K562 (cell line): Measurements from ENCODE around the gene IBTK. TPM values are rescaled to one million over a fixed set of nuclear protein-coding genes. Genes with fewer than 3 reads are reported as not detected.

ENCODE experiments used
- ATAC-seq: fragments of 200-7000 bp; cut with Tn5 transposase; 3 replicates; pipeline ENCODE4 v1.9.1; 2020; ENCODE audit warnings: moderate library complexity
- BruUV-seq: library from RNA; stranded (reverse); fragments of 400-500 nt; replicated peaks from 2 replicates; lab custom pipeline; 2021; lab: Mats Ljungman, UMichigan
- CTCF ChIA-PET: fragments of 300-600 bp; formaldehyde crosslinking; extraction: SDS; loops from one replicate; lab custom pipeline; 2021; ENCODE audit warnings: low intra/inter-chr PET ratio; lab: Yijun Ruan, JAX
- POLR2A ChIA-PET: fragments of 300-600, 350-650 bp; sonication (Branson Sonifier 250); formaldehyde crosslinking; extraction: SDS; loops from one replicate; lab custom pipeline; 2021; ENCODE audit warnings: antibody characterized with exemption, inconsistent platforms; lab: Yijun Ruan, JAX
- DNase-seq, 4 experiments: peaks; one replicate each; pipeline versions ENCODE4 v3.0.0 to v3.0.0-alpha.2; 2011 to 2018; ENCODE audit warnings: low spot score in 3 of 4, mixed read lengths in 3 of 4; ENCODE audit errors: extremely low read depth in 1 of 4
- FAIRE-seq: peaks from 2 replicates; lab custom pipeline; 2011; peaks lifted over from hg19 to GRCh38; lab: Jason Lieb, UNC
- H2AFZ ChIP-seq: 2 replicates; pipeline ENCODE4 v1.6.0; 2011; ENCODE audit warnings: low read depth, low read length, control low read depth, inconsistent platforms
- H3K27ac ChIP-seq: fragments of 200-600 bp; 3 replicates; pipeline ENCODE4 v1.8.0; 2011; ENCODE audit warnings: low read depth, mild to moderate bottlenecking, control low read depth, inconsistent platforms, low read length, moderate library complexity, mixed read lengths; ENCODE audit errors: extremely low read depth
- H3K27me3 ChIP-seq, 2 experiments: fragments of 300-600 bp in 1 of 2; 2 replicates in 1 of 2; 3 replicates in 1 of 2; pipeline versions ENCODE4 v1.6.0 to v1.8.0; 2011; ENCODE audit warnings: inconsistent platforms in 2 of 2, low read length in 2 of 2, mild to moderate bottlenecking in 1 of 2, mixed read lengths in 1 of 2, moderate library complexity in 1 of 2; ENCODE audit not compliant: control insufficient read depth in 2 of 2, insufficient read depth in 2 of 2
- H3K36me3 ChIP-seq: fragments of 300-600 bp; 3 replicates; pipeline ENCODE4 v1.8.0; 2011; ENCODE audit warnings: mild to moderate bottlenecking, low read length, inconsistent platforms; ENCODE audit not compliant: control insufficient read depth, insufficient read depth
- H3K4me1 ChIP-seq, 2 experiments: fragments of 200-600 bp in 1 of 2; replicated peaks in 1 of 2; 2 replicates in 1 of 2; 3 replicates in 1 of 2; pipeline versions ENCODE4 v1.5.1 to v1.8.0; 2011; ENCODE audit warnings: inconsistent platforms in 2 of 2, low read length in 2 of 2, mild to moderate bottlenecking in 1 of 2, mixed read lengths in 1 of 2, moderate library complexity in 1 of 2; ENCODE audit not compliant: control insufficient read depth in 2 of 2, insufficient read depth in 2 of 2
- H3K4me2 ChIP-seq: 2 replicates; pipeline ENCODE4 v1.6.1; 2011; ENCODE audit warnings: low read length, control low read depth, inconsistent platforms, mixed read lengths; ENCODE audit not compliant: insufficient read depth
- H3K4me3 ChIP-seq: fragments of 200-600 bp; sonication (generic), shearing (Covaris generic); 2 replicates; pipeline ENCODE4 v1.5.1; 2016; ENCODE audit warnings: control low read depth, inconsistent platforms
- H3K79me2 ChIP-seq: fragments of 200-600 bp; 3 replicates; pipeline ENCODE4 v1.8.0; 2011; ENCODE audit warnings: low read length, inconsistent platforms; ENCODE audit not compliant: control insufficient read depth, insufficient read depth
- H3K9ac ChIP-seq, 2 experiments: 2 replicates each; pipeline versions ENCODE4 v1.6.0 to v1.6.1; 2011; ENCODE audit warnings: low read depth in 2 of 2, low read length in 2 of 2, control low read depth in 1 of 2, inconsistent platforms in 1 of 2, mild to moderate bottlenecking in 1 of 2, mixed read lengths in 1 of 2; ENCODE audit not compliant: insufficient read depth in 1 of 2
- H3K9me1 ChIP-seq: one replicate; pipeline ENCODE4 v1.6.0; 2011; ENCODE audit warnings: inconsistent platforms, mild to moderate bottlenecking, low read length, moderate library complexity; ENCODE audit not compliant: control insufficient read depth, insufficient read depth
- H3K9me3 ChIP-seq: replicated peaks from 2 replicates; pipeline ENCODE4 v1.5.1; 2011; ENCODE audit warnings: low read depth, low read length, inconsistent platforms; ENCODE audit not compliant: control insufficient read depth, insufficient read depth
- H4K20me1 ChIP-seq: replicated peaks from 2 replicates; pipeline ENCODE4 v1.6.1; 2011; ENCODE audit warnings: low read length, inconsistent platforms, mixed read lengths; ENCODE audit not compliant: control insufficient read depth, insufficient read depth
- EGR1 ChIP-seq: fragments of 450-650 bp; conservative IDR thresholded peaks from 2 replicates; pipeline ENCODE4 v1.6.1; 2017; ENCODE audit warnings: mild to moderate bottlenecking
- NEUROD1 ChIP-seq: fragments of 150-350 bp; IDR thresholded peaks from 2 replicates; pipeline ENCODE4 v1.6.1; 2014; ENCODE audit warnings: borderline replicate concordance, low read length, low read depth; ENCODE audit not compliant: partially characterized antibody
- NFIC ChIP-seq: fragments of 450-650 bp; IDR thresholded peaks from 2 replicates; pipeline ENCODE4 v1.6.1; 2017; ENCODE audit warnings: mild to moderate bottlenecking, inconsistent platforms
- ZNF354B ChIP-seq: fragments of 250-450 bp; sonication (Bioruptor Pico); IDR thresholded peaks from 2 replicates; pipeline ENCODE4 v1.4.0; 2020
- WGBS: fragments of 100-300 bp; shearing (Covaris generic); methylation state at CpG from one replicate; pipeline ENCODE4 v1.1.6; 2016; ENCODE audit warnings: low coverage, mixed read lengths; ENCODE audit not compliant: insufficient coverage; ENCODE audit errors: missing lambda C conversion rate; 5-methylcytosine and 5-hydroxymethylcytosine counted together
- in situ Hi-C: fragments of 300-500 bp; cut with MboI; formaldehyde crosslinking; loops from 4 replicates; pipeline ENCODE4 v1.15.0; 2018; ENCODE audit warnings: inconsistent platforms, mixed read lengths
- intact Hi-C: fragments of 100-400 bp; cut with micrococcal nuclease; formaldehyde crosslinking; loops from 2 replicates; pipeline ENCODE4 v1.14.2; 2022
- polyA plus RNA-seq, 8 experiments: library from polyadenylated mRNA; depleted of rRNA in 4 of 8; stranded (reverse) in 5 of 8; unstranded in 3 of 8; fragments of >200 nt; fragmentation: Nextera tagmentation in 2 of 8; fragmentation: Illumina TruSeq in 1 of 8; extraction: Ambion mirVana in 2 of 8; extraction: Trizol in 1 of 8; gene quantifications; 2 replicates each; pipeline versions ENCODE4 v1.2.1 to v1.2.3, GENCODE V29; 2011 to 2014; ENCODE audit warnings: inconsistent platforms in 1 of 8, missing spikeins in 1 of 8
- total RNA-seq, 7 experiments: library from RNA; depleted of rRNA in 6 of 7; stranded (reverse); fragments of >200 nt in 6 of 7; fragmentation: Illumina TruSeq in 2 of 7; extraction: Trizol in 2 of 7; gene quantifications; 2 replicates each; pipeline versions ENCODE4 v1.2.1 to v1.2.3, GENCODE V29; 2011 to 2021; ENCODE audit warnings: low replicate concordance in 1 of 7
- TF ChIP-seq, protein P1 (sequence below): IDR thresholded peaks from 2 replicates; pipeline ENCODE4 v1.6.1; 2016; ENCODE audit warnings: missing genetic modification characterization, missing compliant biosample characterization
- TF ChIP-seq, protein P2 (sequence below): fragments of 250-450 bp; sonication (Bioruptor Pico); IDR thresholded peaks from 2 replicates; pipeline ENCODE4 v1.5.1; 2021; ENCODE audit warnings: mild to moderate bottlenecking

The IBTK gene
- total and polyA plus RNA-seq, 9 of the 15 experiments (the other 6 are each of a cell fraction or from before 2014, with no cell fraction given), result 13.2 to 36.4 (median 21.8) TPM

DNA sequence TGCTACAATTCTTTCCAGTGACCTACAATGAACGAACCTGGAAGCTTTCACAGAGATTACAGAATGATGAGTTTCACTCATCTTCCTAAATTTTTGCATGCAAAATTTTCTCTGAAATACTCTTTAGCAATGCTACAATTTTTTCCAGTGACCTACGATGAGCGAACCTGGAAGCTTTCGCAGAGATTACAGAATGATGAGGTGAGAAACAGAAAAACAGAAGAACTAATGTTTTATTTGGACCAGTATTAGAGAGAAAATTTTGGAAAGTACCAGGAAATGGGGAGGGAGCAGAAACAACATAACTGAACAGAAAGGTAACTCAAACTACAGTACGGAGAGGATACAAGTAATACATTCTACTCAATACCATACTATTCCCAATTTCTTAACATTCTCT lies 75.0 kb downstream of the IBTK start:
- H3K9me1 ChIP-seq, result no peaks in the 10 kb centered on the region
- no peak overlapping the region for H3K27ac ChIP-seq
- no peaks in the 10 kb centered on the region for H3K79me2 ChIP-seq
- no peak for DNase-seq
- CTCF ChIA-PET, result no interaction called here
- H3K36me3 ChIP-seq, result peaks cover 58% of the 10 kb centered on the region
- no peaks in the 10 kb centered on the region for H3K4me1 ChIP-seq
- no peaks in the 10 kb centered on the region for H3K9me3 ChIP-seq
- WGBS, result 88% methylated on average over 5 of the region's 5 CpGs
- H3K4me2 ChIP-seq, result no peak overlapping the region
- H3K27me3 ChIP-seq, result no peaks in the 10 kb centered on the region
- no peak overlapping the region for H3K9ac ChIP-seq
- intact Hi-C loops (loop anchor here (10.0 kb wide), 1 partner anchor 418 kb away; the partner anchor contains the start of gene TENT5A), in situ Hi-C loops (no loop called here)
- POLR2A ChIA-PET, result no interaction called here
- BruUV-seq, result no TSS peak
- H2AFZ ChIP-seq, result no peak overlapping the region
- no peaks in the 10 kb centered on the region for H4K20me1 ChIP-seq
- ATAC-seq, result no peak
- no peak overlapping the region for H3K4me3 ChIP-seq
- TF ChIP-seq EGR1 (no peak), NFIC (no peak), ZNF354B (CRISPR knock-in tag) (no peak), NEUROD1 (no peak)
- TF ChIP-seq, protein P1, sequence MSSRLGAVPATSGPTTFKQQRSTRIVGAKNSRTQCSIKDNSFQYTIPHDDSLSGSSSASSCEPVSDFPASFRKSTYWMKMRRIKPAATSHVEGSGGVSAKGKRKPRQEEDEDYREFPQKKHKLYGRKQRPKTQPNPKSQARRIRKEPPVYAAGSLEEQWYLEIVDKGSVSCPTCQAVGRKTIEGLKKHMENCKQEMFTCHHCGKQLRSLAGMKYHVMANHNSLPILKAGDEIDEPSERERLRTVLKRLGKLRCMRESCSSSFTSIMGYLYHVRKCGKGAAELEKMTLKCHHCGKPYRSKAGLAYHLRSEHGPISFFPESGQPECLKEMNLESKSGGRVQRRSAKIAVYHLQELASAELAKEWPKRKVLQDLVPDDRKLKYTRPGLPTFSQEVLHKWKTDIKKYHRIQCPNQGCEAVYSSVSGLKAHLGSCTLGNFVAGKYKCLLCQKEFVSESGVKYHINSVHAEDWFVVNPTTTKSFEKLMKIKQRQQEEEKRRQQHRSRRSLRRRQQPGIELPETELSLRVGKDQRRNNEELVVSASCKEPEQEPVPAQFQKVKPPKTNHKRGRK (tag), result no peak
- TF ChIP-seq, protein P2, sequence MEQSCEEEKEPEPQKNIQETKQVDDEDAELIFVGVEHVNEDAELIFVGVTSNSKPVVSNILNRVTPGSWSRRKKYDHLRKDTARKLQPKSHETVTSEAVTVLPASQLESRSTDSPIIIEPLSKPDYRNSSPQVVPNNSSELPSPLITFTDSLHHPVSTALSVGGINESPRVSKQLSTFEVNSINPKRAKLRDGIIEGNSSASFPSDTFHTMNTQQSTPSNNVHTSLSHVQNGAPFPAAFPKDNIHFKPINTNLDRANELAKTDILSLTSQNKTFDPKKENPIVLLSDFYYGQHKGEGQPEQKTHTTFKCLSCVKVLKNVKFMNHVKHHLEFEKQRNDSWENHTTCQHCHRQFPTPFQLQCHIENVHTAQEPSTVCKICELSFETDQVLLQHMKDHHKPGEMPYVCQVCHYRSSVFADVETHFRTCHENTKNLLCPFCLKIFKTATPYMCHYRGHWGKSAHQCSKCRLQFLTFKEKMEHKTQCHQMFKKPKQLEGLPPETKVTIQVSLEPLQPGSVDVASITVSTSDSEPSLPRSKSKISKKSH (CRISPR knock-in tag), result no peak
- no peak for FAIRE-seq
